Measurements from ENCODE around the gene HNF1B.

DNA sequence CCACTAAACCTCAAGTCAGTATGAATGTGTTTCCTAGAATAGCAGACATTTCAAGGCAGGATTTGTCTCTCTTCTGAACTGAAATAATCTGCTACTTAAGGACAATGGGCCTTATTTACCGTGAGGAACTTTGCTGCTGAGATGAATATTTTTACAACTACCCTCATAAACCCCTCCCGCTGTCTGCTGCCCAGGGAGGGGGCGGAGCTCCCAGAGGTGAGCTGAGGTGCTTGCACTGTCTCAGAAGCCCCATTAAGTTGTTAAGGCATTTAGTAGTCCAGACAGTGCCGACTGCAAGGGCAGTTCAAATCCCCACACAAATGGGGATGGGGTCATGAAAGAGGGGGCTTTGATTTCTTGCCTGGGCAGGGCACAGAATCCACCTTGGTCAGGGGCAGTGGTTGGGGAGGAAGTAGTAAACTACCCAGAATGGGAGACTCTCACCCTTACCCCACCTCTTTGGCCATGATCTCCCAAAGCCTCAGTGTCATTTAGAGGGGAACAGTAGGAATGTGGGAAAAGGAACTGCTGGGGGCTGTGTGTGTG lies 19.2 kb downstream of the HNF1B start:
- TF ChIP-seq, protein P1, sequence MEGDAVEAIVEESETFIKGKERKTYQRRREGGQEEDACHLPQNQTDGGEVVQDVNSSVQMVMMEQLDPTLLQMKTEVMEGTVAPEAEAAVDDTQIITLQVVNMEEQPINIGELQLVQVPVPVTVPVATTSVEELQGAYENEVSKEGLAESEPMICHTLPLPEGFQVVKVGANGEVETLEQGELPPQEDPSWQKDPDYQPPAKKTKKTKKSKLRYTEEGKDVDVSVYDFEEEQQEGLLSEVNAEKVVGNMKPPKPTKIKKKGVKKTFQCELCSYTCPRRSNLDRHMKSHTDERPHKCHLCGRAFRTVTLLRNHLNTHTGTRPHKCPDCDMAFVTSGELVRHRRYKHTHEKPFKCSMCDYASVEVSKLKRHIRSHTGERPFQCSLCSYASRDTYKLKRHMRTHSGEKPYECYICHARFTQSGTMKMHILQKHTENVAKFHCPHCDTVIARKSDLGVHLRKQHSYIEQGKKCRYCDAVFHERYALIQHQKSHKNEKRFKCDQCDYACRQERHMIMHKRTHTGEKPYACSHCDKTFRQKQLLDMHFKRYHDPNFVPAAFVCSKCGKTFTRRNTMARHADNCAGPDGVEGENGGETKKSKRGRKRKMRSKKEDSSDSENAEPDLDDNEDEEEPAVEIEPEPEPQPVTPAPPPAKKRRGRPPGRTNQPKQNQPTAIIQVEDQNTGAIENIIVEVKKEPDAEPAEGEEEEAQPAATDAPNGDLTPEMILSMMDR (IDR thresholded peaks at IDR 0.05): no peak
- no peak for TF ChIP-seq POLR2A (IDR thresholded peaks at IDR 0.05)

All from breast epithelium (tissue), 3 donors.